WTC11 (cell line): ENCODE measurements around the gene CASP12.

Experiments
- ESRRA ChIP-seq: sonication (generic); formaldehyde crosslinking; IDR thresholded peaks from 2 replicates; pipeline ENCODE4 v1.8.1; 2022; ENCODE audit warnings: mild to moderate bottlenecking, missing genetic modification reagents, borderline replicate concordance
- HMGXB4 ChIP-seq: sonication (generic); formaldehyde crosslinking; IDR thresholded peaks from 2 replicates; pipeline ENCODE4 v1.8.1; 2023; ENCODE audit warnings: mild to moderate bottlenecking, moderate library complexity, missing genetic modification reagents
- KAT7 ChIP-seq: sonication (generic); formaldehyde crosslinking; IDR thresholded peaks from 2 replicates; pipeline ENCODE4 v1.8.1; 2023; ENCODE audit warnings: missing genetic modification reagents, mild to moderate bottlenecking, borderline replicate concordance
- NR3C1 ChIP-seq: sonication (generic); formaldehyde crosslinking; conservative IDR thresholded peaks from 2 replicates; pipeline ENCODE4 v1.8.1; 2023; ENCODE audit warnings: low read depth, mild to moderate bottlenecking, missing genetic modification reagents
- SMAD4 ChIP-seq: sonication (generic); formaldehyde crosslinking; IDR thresholded peaks from 2 replicates; pipeline ENCODE4 v1.8.0; 2022; ENCODE audit warnings: mild to moderate bottlenecking, missing genetic modification reagents
- TF ChIP-seq, protein P1 (sequence below): sonication (generic); formaldehyde crosslinking; IDR thresholded peaks from 2 replicates; pipeline ENCODE4 v1.8.0; 2022; ENCODE audit warnings: mild to moderate bottlenecking, missing genetic modification reagents
- TF ChIP-seq, protein P2 (sequence below): fragments of 200-600 bp; IDR thresholded peaks from 2 replicates; pipeline ENCODE4 v1.8.0; 2022; ENCODE audit warnings: antibody characterized with exemption

GRCh38 chr11:104944076-104944475 is 45.8 kb upstream of the CASP12 start:
- TF ChIP-seq NR3C1 (CRISPR knock-in tag): no peak
- TF ChIP-seq, protein P1, sequence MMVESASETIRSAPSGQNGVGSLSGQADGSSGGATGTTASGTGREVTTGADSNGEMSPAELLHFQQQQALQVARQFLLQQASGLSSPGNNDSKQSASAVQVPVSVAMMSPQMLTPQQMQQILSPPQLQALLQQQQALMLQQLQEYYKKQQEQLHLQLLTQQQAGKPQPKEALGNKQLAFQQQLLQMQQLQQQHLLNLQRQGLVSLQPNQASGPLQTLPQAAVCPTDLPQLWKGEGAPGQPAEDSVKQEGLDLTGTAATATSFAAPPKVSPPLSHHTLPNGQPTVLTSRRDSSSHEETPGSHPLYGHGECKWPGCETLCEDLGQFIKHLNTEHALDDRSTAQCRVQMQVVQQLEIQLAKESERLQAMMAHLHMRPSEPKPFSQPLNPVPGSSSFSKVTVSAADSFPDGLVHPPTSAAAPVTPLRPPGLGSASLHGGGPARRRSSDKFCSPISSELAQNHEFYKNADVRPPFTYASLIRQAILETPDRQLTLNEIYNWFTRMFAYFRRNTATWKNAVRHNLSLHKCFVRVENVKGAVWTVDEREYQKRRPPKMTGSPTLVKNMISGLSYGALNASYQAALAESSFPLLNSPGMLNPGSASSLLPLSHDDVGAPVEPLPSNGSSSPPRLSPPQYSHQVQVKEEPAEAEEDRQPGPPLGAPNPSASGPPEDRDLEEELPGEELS (CRISPR knock-in tag): no peak
- no peak for TF ChIP-seq ESRRA
- no peak for TF ChIP-seq KAT7 (CRISPR knock-in tag)
- TF ChIP-seq, protein P2, sequence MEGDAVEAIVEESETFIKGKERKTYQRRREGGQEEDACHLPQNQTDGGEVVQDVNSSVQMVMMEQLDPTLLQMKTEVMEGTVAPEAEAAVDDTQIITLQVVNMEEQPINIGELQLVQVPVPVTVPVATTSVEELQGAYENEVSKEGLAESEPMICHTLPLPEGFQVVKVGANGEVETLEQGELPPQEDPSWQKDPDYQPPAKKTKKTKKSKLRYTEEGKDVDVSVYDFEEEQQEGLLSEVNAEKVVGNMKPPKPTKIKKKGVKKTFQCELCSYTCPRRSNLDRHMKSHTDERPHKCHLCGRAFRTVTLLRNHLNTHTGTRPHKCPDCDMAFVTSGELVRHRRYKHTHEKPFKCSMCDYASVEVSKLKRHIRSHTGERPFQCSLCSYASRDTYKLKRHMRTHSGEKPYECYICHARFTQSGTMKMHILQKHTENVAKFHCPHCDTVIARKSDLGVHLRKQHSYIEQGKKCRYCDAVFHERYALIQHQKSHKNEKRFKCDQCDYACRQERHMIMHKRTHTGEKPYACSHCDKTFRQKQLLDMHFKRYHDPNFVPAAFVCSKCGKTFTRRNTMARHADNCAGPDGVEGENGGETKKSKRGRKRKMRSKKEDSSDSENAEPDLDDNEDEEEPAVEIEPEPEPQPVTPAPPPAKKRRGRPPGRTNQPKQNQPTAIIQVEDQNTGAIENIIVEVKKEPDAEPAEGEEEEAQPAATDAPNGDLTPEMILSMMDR: no peak
- TF ChIP-seq HMGXB4 (CRISPR knock-in tag): no peak
- TF ChIP-seq SMAD4 (CRISPR knock-in tag): no peak
